ENCODE measurements around the gene CACNA2D3.

The CACNA2D3 gene

DNA sequence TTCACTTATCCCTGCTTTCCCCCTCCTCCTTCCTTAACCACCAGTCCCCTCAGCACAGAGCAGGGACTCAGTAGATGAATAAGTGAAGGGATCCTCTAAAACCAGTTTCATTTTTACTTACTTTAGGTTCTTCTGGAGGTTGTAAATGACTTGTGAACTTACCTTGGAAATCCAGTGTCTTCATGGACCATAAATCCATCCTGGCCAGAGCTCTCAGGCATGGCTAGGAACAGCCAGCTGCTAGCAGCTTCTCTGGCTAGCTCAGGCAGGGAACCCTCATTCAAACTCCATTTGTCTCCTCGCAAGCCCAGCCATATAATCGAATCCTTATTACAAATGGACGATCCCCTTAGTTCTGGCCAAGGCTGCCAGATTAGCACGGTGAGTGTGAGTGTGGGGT is 727.0 kb downstream of the CACNA2D3 start:
- DNase-seq (ENCODE audit: low read depth), result no peak

DNA sequence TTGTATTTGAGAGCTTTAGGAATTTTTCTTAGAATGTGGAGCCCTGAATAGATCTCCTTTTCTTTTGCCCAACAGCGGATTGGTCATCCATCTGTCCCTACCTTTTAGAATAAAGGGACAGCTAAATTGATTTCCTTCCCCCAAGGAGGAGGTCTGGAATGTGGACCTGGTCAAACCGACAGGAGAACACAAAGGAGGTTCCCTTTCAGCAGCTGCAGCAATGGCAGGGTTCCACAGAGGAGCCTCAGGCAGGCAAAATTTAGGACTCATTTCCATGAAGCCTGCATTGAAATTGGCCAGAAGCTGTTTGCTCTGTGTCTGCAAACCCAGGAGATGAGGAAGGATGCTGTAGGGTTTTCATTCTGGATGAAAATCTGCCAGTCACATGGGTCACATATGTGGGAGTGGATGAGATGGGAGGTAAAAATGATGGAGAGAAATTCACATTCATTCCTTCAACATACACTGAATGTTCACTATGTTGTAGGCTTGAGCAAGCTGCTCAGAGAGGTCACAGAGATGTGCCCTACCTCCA is 728.2 kb downstream of the CACNA2D3 start:
- DNase-seq (ENCODE audit: low read depth), result no peak

DNA sequence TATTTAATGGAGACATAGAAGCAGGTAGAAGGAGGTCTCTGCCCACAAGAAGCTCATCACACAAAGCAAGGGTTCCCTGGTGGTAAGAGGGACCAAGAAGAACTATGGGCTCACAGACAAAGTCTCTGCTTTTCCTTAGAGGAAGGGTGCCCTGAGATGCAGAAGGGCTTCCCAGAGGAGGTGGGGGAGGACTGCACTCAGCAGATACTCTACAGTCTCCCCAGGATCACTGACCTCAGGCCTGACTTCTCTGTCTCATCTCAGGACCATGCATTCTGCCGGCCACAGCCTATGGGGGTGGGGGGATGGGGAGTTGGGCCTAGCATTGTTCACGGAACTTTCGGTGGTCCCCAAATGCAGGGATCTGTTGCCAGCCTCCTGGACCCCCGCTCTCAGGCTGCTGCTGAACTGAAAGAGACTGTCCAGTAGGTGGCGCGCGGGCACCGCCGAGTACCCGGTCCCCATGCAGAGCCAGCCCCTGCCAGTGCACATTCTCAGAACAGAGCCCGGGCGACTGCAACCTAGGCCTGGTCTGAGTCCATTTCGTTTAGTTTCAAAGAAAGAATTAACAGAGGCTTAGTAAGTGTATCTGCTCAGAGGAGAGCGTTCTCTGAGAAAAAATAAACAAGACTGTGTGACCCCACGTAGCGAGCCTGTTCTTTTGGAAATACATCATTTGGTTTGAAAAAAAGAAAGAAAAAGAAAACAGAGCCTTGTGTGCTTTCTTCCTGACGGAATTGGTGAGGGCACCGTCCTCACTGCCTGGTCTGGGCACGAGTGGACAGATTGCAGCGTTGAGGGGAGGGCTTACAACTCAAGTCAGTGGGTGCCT is 731.4 kb downstream of the CACNA2D3 start:
- DNase-seq (ENCODE audit: low read depth), result no peak

DNA sequence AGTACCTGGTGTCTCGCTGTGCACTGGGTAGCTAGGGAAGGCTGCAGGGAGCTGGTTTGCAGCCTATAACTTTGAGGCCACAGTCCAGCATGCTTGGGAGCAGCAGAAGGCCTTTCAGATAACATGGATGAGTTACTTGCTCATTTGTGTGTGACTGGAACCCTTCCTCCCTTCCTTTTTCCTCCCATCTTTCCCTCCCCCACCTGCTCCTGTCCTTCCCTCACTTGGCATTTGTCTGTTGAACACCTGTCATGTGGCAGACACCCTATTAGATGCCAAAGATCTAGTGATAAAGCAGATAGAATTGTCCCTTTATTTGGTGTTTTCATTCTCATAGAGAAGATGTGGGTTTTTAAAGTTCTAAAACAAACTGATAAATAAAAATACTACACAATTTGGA is 733.9 kb downstream of the CACNA2D3 start:
- no peak for DNase-seq (ENCODE audit: low read depth)

DNA sequence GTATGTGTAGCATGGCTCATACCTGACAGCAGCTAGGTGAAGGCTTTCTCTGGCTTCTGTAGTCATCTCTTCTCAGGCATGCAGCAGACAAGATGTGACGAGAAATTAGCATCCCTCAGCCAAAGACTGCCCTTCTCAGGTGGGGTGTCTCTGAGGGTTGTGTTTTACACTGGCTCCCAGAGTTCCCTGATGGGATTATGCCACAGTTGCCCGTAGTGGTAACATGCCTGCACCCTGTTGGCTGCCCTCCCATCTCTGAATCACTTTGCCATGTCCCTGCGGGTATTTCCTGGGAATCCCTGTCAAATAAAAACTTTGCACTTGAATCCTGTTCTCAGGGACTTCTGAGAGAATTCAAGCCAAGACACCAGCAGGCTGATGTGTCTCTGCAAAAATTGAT is 735.0 kb downstream of the CACNA2D3 start:
- DNase-seq (ENCODE audit: low read depth), result no peak

DNA sequence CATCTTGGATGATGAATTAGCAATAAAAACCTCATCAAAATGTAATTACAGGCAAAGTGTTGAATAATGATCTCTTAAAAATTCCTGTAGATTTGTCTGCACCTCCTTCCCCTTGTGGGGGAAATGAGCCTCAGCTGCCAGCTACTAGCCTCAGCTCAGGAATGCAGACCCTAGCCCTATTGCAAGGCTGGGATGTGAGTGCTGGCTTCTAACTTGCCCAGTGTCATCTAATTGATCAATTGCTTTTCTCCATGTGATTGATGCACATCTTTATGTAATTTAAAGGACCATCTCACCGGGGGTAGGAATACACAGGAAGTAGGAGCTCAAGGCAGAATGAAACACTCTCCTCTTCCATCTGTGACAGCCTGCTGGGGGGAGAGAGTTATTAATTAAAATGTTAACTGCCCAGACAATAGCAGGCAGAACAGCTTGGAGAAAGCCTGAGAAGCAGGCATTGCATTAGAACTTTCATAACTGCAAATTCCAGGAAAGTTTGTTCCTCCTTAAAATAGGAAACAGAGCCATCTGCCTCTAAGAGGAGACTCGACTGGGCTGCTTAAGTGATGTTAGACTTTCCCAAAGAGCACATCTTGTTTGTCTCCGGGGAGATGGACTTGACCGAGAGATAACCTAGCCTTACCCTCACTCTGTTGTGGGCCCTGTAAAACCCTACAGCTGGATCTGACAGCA is 735.9 kb downstream of the CACNA2D3 start:
- DNase-seq (ENCODE audit: low read depth), result no peak

DNA sequence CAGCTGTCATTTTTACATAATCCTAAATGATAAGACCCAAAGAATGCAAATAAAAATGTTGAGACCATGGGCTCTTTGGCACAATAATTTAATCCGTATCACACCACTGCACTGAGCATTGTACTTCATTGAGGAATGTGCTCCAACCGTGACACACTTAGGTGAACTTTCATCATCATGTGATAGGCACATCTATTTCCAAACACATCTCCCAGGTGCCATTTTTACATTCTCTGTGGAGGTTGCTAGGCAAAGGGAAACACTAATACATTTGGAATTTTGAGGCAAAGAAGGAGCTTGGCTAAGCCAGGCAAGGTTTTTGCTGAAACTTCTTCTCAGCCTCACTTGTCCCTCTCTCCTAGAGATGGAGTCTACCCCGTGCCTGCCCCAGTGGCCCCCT is 736.8 kb downstream of the CACNA2D3 start:
- no peak for DNase-seq (ENCODE audit: low read depth)

DNA sequence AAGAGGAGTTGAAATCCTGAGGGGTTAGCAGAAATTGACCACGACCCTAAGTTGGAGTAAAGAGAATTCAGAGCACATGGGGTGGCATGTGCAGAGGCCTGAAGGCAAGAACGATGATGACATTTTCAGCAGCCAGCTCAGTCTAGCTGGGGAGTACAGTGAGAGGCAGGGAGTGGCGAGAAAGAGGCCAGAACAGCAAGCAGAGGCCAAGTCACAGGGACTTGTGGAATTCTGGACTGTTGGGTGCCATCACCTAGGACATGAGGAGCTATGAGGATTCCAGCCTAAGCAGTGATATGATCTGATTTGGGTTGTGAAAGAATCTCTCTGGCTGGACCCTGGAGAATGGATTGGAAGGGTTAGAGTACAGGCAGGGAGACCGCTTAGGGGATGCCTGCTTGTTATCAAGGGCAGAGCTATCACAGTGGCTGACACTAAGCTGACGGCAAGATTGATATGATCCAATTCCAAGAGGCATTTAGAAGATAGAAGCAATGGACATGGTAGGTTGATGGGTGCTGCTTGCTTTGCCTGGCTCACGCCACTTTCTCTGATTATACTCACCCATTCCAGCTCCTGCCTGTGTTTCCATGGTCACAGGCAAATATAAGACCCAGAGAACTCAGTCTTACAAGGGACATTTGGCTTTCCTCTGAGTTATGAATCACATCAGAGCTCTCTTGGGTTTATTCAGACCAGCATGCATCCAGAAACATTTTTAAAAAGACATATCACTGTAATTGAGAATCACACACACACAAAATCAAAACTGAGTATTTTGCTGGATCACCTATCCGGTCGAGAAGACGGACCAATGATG is 739.1 kb downstream of the CACNA2D3 start:
- no peak for DNase-seq (ENCODE audit: low read depth)

DNA sequence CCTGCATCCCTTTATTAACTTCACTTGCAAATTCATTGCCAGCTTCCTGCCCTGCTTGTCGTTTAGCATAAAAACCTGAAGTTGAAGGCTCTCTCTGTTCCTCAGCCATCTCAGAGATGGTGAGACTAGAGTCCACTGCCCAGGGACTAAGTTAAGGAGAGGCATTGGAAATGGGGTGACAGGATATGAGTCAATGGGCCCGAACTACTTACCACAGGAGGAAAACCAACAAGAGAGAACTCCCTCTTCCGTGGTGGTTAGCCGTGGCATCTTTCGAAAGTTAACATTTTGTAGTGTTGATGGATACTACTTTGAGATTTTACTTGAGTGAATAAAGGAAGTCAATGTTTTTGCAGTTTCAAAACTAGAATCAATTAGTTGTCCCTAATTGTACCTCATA is 740.2 kb downstream of the CACNA2D3 start:
- DNase-seq (ENCODE audit: low read depth), result no peak

DNA sequence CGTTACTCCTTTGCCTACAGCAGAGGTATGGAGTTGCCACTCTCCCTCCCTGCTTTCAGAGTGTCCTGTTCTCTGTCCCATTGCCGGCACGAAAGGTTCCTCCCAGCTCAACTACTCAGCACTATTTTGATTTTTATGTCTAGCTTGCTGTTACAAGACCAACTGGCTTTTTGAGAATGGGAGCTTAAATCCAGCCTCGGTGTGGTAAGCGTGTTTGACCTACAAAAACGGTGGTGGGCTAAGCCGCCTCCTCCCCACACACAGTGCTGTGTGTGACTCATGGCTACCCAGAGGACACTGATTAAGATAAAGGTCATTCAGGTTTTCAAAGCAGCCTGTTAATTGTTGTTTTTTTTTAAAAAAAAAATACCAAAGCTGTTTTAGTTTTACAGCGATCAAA is 741.0 kb downstream of the CACNA2D3 start:
- no peak for DNase-seq (ENCODE audit: low read depth)

DNA sequence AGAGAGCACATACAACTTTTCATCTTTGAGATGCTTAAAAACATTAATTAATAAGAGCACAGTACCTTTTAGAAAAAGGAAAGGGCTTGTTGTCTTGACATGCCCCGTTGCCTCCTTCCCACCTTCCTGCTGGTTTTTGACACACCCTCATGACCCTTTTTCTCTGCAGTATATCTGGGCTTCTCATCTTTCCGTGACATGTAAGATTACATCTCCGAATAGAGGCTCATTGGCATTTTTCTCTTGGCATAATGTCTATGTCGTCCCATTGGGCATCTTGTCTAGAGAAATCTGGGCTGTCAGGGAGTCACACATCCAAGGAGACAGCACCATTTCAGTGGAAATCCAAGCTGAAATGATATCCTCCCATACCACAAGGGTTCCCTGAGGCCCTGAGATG is 741.4 kb downstream of the CACNA2D3 start:
- no peak for DNase-seq (ENCODE audit: low read depth)

DNA sequence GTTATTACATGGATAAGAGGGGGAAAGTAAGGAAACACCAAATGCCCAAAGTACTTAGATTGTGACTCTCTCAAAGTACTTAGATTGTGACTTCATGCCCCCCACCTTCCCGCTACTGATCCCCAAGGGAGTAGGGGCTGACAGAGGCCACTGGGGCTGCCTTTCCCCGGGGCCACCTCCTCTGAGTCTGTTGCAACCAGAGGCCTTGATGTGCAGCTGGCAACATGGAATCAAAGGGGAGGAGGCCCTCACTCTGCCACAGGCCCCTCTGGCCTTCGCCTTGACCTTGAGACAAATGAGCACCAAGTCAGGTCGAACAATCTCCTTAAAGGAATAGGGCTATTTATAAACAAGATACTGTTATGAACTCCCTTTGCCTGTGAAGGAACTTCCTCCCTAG is 743.0 kb downstream of the CACNA2D3 start:
- no peak for DNase-seq (ENCODE audit: low read depth)

DNA sequence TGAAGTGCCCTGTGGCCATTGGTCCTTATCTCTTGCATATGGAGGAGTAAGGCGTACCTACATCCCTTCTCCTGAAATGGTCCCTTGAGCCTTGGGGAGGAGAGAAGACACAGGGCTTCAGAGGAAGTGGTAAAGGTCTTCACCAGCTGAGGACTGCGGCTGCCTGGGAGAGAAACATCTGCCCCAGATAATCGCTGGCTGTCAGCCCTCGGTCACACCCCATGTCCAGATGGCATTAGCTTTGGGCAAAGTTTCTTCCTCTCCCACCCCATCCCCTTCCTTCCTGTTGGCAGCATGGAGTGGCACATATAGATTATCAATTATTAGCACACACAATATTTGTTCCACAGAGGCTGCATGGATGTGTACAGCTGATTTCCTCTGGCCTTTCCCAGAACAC is 743.9 kb downstream of the CACNA2D3 start:
- DNase-seq (ENCODE audit: low read depth), result no peak

DNA sequence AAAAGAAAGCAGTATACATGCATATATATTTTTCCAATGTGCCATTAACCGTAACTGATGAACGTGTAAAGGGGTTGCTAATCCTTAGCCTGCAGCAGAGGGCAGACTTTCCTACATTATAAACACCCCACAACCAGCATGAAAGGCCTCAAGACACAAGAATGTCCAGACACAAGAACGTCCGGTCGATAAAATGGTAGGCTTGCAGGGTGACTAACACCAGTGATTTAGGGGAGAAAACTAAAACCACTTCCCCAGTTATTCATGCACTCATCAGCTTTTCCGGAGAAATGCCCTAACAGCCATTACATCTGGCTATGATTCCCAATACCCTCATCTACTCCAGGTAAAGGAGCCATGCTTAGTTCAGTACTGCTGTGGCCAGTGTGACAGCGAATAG is 748.1 kb downstream of the CACNA2D3 start:
- no peak for DNase-seq (ENCODE audit: low read depth)

DNA sequence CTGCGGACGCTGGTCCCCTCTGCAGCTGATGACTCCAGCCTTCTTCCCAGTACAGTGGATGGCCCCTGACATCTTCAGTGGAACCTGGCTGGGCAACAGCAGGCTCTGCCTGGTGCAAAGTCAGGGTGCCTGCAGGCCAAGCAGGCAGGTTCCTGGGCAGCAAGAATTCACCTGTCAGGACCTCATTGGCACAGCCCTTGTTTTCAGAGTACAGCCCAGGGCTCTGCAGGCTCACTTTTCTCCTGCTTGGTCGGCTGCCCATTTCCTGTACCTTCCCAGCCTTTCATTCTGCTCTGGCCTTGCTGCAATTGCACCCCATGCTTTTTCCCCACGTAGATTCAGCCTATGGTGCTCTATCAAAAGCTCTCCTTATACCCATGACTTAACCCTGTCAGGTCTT is 749.5 kb downstream of the CACNA2D3 start:
- DNase-seq (ENCODE audit: low read depth), result no peak

DNA sequence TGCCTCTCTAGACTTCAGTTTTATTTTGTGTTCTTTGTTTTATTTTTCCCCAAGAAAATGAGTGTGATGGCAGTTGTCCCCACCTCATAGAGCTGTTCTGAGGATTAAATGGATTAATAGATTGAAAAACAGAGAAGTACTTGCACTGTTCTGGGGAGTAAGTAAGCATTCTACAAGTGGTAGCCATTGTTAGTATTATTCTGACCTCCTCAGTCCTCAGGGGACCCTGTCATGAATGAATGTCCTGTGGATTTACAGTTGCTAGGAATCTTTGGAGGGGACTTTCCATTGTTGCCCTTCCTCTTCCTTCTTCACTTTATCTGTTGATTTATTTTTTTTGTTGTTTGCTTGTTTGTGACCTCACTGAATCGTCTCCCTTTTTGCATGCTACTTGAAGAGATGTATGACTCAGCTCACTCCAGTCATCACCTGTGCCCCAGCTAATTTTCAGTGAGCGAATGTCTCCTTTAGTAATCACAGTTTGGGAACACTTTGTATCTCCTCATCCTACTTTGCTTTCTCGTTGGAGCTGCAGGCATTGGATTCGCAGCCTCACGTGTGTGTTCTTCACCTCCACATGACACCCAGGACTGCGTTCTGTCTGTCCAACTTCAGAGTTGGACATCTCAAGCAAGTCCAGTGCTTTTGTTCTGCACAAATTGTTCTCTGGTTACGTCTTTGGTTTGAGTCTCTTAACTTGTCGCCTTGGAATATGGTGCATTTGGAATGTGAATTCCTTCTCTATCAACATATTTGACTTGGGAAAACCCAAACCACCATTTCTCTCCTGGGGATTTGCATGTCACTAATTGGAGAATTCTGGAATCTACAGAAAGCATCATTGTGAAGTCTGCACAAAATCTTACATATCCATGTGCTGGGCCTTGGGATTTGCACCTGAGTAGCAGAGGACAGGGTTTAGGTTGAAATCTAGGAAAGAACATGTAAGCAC is 751.0 kb downstream of the CACNA2D3 start:
- no peak for DNase-seq (ENCODE audit: low read depth)

DNA sequence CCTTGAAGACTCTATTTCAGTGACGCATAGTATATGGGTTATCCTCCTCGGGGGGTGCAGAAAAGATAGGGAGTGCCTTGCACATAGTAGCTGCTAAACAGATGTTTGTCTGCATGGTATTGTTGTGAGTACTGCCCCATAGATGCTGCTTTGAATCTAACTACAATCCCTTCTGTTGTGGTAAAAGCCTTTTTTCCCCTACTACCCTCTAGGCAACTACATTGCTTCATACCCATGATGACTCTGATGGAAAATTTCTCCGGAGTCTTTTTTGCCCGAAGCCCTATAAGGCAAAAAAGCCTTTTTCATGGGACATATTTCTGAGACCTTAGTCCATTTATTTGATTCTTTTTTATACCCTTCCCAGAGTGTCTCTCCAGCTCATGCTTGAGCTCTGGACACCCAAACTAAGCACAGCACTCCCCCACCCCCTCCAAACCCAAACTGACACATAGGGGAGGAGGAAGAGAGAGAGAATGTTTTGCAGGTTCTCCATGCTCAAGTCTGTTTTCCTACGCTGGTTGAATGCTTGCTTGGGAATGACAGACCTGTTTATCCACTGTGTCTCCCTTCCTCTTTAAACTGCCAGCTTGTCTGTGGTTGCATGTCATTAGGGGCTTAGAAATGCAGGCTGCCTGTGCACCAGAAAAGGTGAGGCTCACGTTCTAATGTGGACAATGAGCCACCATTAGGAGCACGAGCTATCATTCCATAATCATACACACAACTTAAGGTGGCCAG is 752.6 kb downstream of the CACNA2D3 start:
- DNase-seq (ENCODE audit: low read depth), result no peak

DNA sequence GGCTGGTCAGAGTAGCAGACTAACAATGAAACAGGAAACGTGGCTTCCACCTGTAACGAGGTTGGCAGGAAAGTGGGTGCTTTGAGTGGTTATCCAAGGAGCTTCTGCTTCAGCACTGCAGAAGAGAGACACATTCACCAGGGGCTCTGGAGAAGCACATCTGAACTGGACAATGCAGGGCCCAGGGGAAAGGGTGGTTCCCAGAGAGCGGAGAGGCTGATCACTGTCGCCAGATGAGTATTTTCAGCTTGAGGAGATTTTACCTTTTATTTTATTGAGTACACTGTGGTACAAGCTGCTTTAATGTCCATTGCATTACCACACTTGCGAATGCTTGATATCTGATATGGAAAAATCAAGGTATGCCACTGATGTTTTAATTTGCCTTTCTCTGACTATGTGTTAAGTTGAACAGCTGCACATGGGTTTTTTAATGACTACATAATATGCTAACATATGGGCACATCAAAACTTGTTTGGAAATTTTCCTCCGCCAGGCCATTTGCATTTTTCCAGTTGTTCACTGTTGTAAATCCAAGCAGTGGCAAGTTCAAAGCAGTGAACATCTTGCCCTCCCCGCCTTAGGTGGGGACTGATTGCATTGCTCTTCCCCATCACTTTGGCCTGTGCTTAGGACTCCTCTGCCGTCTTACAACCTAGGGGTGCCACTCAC is 753.4 kb downstream of the CACNA2D3 start:
- DNase-seq (ENCODE audit: low read depth), result no peak

DNA sequence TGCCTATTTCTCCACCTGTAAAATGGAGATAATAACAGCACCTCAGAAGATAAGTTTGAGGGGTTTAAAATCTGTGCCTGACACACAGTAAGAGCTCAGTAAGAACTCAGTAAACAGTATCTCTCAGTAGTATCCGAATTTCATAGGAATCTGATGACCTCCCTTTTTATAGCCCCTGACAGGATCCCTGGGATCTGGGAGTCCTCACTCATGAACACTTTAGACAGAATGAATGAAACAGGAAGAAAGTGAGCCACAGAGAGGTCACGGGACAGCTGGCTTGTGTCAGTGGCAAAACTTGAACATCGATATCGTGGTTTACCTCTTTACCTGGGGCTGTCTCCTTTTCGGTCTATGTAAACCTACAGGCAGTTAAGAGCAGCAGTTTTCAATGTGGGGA is 754.3 kb downstream of the CACNA2D3 start:
- no peak for DNase-seq (ENCODE audit: low read depth)

DNA sequence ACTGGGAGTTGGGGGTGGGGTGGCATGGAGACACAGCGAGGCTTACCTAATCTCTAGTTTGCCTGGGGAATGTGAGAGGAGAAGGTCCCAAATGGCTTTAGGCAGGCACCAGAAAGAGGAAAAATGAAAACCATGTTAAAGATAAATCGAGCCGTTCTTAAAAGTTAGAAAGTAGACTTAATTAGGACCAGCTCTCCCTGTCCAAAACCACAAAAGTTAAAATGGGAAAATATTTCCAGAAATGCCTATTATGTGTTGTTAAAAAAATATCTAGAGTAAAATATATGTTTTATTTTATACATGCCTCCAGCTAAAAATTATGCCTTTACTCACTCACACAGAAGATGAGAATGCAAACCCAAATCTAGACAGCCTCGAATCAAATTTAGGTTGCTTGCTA is 755.4 kb downstream of the CACNA2D3 start:
- no peak for DNase-seq (ENCODE audit: low read depth)

Data from activated T-helper 1 cell treated with Interleukin-2 at 50 U/mL for 16 hours (primary cell).